Activated T-helper 1 cell treated with Interleukin-2 at 50 U/mL for 16 hours (primary cell): ENCODE measurements around the gene ASB2.
A peak's percentile ranks its signal among the peaks of the same experiment; 100 is the strongest.

Source experiments
- DNase-seq: peaks from one replicate; pipeline ENCODE4 v3.0.0-alpha.2; 2020; ENCODE audit warnings: low read depth

Gene ASB2, protein sequence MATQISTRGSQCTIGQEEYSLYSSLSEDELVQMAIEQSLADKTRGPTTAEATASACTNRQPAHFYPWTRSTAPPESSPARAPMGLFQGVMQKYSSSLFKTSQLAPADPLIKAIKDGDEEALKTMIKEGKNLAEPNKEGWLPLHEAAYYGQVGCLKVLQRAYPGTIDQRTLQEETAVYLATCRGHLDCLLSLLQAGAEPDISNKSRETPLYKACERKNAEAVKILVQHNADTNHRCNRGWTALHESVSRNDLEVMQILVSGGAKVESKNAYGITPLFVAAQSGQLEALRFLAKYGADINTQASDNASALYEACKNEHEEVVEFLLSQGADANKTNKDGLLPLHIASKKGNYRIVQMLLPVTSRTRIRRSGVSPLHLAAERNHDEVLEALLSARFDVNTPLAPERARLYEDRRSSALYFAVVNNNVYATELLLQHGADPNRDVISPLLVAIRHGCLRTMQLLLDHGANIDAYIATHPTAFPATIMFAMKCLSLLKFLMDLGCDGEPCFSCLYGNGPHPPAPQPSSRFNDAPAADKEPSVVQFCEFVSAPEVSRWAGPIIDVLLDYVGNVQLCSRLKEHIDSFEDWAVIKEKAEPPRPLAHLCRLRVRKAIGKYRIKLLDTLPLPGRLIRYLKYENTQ

DNA sequence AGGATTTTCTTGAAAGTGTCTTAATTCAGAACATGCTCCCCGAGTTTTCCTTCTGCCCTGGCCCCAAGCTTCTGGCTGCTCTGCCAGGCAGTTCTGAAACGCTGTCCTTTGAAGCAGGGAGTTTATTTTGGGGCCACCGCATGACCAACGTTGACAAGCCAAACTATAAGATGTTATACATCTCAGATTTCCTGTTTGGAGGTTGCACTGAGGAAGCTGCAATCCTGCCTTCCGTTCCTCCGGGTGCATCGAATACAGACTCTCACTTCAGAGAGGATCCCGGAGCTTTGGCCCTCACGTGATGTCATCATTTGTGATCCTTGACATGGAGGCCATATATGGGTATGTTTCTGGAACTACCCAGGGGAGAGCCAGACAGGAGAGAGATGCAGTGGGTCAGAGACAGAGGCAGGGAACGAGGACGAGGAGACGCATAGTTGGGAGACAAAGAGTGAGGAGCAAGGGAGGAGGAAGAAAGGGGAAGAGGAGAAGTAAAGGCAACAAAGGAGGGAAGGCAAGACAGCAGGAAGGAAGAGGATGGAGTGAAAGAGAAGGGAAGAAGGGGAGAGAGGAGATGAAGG is at the start of gene ASB2:
Gene ASB2, minus strand, starts transcription at position 94 of the 581 bp plus-strand sequence. CDS start 12,031 bp downstream, outside the sequence.
- no peak for DNase-seq

DNA sequence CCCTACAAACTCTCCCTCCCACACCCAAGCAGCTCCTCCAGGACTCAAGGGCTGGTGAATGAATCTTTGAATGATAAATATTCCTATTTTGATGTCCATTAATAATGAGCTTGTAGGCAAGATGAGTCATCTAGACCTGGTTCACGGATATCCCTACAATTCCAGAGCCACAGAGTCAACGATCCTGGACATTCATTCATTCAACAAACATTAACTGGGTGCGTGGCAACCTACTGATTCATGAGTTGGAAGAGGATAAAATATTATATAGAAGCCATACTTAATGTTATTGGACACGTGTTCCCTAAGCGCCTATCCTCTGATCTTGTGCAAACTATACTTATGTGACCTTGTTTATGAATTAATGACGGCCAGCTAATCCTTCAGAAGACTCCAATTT is 49.4 kb upstream of the ASB2 start:
- no peak for DNase-seq

DNA sequence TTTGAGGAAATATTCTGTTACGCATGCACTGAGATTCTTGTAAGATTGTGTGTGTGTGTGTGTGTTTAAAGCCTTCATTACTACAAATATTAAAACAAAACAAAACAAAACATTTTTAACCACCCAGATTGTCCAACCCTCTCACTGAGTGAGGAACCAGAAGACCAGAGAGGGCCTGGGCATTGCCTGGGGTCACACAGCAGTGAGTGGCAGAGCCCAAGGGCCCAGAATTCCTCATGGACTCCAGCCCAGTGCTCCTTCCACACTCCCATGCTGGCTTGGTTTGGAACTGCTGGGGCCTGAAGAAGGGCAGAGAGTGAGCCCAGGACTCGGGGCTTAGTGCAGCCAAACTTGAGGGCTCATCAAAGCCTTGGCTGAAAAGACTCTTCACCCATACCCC is 48.2 kb upstream of the ASB2 start:
- DNase-seq, result no peak

DNA sequence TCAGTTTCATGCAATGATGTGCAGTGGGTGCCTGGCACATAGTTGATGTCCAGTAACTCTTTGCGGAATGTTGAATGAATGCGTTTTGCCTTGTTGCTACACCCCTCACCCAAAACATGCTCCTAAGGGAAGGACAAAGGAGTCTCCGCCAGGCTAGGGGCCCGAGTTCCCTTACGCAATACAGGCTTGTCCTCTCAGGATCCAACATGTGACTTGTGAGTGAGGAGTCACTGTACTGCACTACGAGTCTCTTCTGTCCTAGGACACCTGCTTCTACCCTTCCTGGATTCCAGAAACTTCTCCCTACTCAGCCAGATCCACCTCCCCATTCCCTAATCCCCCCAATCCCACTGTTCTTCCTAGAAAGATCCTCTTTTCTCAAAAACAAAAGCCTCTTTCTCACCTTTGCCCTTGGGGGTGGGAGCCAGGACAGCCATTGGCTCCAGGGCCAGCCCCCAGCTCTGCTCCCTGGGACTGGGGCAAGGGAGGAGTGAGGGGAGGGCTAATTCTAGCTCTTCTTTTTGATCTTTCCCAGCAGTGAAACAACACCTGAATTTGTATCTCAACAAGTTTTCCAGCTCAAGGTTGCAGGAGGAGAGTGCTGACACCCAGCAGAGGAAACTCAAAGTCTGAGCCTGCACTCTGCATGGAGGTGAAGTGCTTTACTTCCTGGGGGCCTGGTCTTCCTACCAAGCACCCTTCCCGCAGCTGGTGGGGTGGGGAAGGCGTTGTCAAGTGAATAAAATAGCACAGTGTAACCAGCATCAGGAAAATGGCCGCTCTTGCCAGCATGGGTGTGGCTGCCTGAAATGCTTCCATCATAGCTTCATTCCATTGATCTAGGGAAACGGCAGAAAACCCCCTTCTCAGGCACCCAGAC is 46.4 kb upstream of the ASB2 start:
- no peak for DNase-seq

DNA sequence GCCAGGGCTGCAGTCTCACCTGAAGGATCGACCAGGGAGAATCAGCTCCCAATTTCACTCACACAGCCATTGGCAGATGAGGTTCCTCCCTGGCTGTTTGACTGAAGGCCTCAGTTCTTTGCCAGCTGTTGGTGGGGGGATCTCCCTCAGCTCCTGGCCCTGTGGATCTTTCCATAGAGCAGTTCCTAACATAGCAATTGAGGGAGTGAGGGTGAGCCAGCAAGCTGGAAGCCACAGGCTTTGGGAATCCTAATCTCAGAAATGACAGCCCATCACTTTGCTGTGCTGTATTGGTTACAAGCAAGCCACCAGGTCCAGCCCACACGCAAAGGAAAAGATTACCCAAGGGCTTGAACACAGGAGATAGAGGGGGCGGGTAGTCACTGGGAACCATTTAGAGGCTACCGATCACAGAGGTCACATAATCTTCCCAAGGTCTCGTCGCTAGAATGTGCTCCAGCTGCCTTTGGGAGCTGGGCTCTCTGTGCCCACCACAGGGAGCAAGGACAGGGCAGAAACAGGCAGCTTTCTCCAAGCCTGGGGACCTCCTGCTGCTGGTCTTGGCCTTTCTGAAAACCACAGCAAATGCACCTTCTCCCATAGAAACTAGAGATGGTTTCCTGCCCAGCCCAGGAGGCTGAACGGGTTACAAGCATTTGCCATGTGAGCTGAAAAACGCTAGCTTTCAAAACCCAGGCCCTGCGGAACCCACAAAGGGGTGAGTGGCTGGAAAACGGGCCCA is 45.2 kb upstream of the ASB2 start:
- no peak for DNase-seq

DNA sequence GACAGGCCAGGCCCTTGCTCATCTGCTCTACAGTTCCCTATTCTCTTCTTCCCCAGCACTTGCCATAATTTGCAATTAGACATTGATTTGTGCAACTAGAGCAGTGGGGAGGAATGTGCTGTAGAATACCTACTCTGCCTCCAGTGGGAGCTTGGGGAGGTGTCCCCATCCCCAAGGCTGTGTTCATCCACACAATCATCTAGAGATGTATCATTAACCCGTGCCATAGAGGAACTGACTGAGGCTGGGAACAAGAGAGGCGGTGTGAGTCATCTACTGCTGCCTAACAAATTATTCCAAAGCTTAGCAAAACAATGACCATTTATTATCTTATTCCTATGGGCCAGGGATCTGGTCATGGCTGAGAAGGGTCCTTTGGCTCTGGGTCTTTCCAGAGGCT is 44.6 kb upstream of the ASB2 start:
- no peak for DNase-seq

DNA sequence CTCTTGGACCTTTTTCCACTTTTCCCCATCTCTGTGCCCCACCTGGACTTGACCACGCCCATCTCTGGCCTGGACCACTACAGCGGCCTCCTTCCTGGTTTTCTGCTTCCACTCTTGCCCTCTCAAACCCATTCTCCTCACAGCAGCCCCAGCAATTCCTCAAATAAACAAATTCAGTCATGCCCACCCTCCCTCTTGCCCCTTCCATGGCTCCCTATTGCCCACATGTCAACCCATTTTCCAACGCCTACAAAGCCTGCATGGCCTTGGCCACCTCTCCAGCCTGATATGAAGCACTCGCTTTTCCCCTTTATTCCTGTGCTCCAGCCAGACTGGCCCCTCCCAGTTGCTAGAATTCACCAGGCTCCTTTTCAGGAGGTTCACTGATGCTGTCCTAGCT is 43.9 kb upstream of the ASB2 start:
- DNase-seq, result no peak

DNA sequence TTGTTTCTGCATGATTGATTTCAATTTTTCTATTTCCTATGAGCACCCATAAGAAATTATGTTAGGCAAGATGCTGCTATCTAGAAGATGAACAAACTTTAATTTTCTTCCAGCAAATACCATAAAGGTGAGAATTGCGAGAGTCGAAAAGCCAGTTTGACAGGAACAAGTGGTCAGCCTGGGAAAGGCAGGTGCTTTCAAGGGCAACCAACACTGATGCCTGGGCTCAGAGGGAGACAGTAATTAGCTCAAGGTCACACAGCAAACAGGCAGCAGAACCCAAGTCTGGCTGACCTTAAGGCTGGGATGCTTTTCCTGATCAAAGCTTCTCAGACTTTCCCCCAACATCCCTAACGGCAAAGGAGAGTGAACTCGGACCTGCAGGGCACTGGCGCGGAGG is 43.0 kb upstream of the ASB2 start:
- DNase-seq, result no peak

DNA sequence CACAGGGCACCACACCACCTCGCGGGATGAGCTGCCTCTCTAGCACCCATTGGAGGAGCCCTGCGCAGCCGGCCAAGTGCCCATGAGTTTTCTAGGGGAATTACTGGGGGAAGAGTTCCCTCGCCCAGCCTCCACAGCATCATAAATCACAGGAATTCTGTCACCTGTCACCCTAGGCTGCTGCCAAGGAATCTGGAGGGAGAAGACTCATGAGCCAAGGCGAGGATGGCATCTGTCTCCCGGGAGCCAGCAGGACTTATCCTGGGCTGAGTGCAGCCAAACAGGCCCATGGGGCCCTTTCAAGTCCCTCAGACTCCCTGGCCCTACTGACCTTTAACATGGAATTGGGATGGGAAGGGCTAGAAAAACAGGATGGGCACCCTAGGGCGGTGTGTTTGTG is 41.9 kb upstream of the ASB2 start:
- no peak for DNase-seq

DNA sequence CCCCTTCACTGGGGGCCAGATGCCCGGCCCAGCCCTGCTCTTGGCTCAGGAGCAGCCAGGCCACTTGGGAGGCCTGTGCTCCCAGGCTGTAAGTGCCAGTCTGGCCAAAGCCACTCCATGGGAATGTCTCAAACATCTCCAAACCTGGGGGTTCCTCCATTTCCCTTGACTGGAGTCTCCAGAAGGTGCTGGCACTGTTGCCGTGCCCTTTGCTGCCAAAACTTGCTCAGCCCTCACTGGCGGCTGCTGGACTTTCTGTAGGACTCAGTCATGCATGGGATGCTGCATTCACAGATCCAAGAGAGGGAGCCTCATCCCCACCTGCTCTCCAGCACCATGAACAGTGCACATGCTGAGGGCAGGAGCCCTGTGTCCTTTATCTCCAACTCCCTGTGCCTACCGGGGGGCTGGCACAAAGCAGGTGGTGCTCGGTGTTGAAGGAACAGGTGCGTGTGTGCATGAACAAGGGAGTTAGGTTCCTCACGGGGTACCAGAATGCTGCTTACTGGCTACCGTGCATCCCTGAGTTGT is 40.1 kb upstream of the ASB2 start:
- DNase-seq, result no peak

DNA sequence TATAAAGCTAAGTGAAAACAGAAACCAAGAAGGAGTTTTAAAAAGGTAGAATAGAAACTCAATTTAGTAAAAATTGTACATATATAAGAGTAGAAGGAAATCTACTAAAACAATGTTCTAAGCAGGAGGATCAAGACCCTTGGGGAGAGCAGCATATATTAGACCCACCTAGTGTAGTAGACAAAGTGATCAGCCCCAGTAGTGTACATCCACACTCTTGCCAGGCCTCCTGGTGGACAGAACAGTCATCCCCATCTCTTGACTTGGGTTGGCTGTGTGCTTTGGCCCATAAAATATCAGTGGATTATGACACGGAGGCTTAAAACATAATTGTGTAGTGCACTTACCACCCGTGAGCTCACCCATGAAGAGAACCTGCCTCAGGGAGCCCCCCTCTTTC is 38.9 kb upstream of the ASB2 start:
- DNase-seq, result no peak

DNA sequence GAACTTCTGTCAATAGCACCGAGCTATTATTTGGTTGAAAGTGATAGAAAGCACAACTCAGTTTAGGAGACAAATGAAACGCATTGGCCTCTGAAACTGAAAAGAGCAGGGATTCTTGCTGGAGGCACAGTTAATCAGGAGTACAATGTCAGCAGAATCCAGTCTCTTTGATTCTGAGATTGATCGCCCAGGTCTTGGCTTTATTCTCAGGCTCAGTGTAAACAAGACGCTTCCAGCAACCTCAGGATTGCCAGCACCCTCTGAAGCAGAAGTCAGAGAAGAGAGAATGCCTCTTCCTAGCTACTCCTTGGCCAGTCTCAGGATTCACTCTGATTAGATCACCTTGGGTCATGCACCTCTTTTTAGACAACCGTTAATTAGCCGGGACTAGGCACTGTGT is 38.0 kb upstream of the ASB2 start:
- no peak for DNase-seq

DNA sequence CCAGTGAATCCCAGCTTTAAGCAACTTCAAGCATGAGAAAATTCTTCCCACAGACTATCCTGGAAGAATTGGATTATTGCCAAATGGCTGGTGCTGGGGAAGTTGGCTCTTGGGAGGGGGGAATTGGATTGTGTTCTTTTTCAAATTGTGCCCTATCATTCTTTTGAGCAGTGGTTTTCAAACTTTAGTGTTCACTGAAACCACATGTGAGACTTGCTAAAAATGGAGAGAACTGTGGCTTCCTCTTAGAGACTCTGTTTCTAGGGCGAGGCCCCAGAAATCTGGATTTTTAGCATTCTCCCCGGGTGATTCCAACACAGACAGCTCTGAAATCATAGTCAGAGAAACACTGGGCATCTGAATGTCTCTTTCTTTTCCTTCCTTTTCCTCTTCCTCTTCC is 35.4 kb upstream of the ASB2 start:
- no peak for DNase-seq

DNA sequence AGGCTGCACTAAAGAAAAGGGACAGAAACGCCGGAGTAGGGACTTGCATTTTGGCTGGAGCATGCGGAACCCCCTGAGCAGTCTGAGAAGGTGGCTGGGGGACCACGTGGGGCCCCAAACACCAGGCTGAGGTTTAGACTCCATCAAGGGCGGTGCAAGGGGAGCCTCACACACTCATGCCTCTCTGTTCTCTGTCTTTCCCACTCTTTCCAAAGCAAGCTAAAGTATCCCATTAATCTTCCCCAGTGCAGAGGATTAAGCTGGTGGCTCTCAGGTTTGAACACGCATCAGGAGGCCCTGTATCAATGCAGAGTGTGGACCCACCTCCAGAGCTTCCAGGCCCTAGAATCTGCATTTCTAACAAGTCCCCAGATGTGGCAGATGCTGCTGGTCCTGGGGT is 34.3 kb upstream of the ASB2 start:
- no peak for DNase-seq

DNA sequence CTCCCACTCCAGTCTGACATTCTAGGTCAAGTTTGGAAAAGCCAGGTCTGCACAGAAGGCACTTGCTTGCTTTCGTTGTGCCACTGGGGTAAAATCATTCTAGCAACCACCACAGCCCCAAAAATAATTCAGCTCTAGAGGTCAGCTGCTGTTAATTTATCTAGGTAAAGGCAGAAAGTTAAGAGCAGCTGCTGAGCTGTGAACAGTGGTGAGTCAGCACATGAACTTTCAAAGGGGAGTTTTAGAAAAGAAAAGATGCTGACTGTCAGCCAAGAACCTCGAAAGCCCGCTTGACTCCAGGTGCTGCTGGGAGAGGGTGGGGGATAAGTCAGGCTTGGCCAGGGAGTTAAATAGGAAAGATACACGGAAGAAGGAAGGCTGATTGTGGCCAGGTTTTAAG is 33.4 kb upstream of the ASB2 start:
- no peak for DNase-seq

DNA sequence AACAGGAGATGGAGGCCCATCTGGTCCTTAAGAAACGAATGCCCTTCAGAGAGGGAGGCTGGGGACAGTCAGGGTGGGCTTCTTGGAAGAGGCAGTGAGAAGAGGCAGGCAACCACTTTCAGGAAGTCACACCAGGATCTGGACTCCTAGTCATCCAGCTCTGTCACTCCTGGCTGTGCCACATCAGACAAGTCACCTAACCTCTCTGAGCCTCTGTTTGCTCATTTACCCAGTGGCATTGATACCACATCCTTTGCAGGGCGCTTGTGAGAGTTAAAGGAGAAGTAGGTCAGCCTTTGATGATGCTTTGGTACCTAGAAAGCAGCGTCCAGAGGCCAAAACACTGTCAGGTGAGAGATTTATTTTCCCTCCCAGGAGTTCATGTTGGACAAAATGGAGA is 31.9 kb upstream of the ASB2 start:
- no peak for DNase-seq

DNA sequence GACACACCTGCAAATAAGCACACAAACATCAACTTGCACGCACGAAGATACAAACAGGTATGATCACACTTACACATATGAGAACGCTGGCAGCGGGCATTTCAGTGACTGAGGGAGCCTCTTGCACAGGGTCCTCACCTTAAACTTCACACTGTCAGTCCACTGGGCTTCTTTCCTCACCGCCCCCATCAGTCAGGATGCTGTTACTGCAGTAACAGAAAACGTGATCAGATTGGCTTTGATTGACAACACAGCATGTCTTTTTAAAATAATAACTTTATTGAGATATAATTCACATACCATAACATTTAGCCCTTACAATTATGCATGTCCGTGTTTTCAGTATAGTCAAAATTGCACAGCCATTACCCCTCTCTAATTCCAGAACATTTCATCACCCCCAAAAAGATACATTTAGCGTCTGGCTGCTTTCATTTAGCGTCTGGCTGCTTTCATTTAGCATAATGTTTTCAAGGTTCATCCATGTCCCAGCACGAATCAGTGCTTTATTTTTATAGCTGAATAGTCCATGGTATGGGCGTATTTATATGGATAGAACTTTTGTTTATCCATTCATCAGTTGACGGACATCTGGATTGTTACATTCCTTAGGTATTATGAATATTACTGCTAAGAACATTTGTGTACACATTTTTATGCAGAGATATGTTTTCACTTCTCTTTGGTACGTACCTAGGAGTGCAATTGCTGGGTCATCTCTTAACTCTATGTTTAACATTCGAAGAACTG is 29.1 kb upstream of the ASB2 start:
- no peak for DNase-seq

DNA sequence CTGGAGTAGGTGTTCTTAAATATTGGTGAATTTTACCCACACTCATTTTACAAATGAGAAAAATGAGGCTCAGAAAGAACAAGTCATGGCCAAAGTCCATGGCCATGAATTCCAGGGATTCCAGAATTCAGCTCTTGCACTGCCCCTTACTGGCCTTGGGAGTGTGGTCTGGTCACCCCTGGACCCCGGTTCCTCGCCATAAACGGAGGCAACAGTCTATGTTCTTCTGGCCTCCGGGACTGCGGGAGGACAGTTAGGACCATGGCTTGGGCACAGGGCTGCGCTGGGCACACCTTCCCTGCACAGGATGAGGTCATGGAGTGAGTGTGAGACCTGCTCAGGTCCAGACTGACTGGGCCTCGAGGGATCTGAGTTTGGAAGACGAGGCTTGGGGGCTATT is 27.6 kb upstream of the ASB2 start:
- DNase-seq, result no peak

DNA sequence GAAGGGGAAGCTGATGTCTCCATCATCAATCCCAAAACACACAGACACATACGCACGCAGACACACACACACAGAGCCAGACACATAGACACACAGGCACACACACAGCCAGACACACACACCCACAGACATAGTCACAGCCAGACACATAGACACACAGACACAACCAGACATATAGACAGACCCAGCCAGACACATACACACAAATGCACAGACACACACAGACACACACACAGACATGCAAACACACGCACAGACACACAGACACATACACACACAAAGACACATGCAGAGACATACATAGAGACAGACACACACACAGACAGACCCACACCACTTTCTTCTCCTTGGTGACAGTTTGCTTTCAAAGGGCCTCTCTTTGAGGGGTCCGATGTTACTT is 27.0 kb upstream of the ASB2 start:
- no peak for DNase-seq

DNA sequence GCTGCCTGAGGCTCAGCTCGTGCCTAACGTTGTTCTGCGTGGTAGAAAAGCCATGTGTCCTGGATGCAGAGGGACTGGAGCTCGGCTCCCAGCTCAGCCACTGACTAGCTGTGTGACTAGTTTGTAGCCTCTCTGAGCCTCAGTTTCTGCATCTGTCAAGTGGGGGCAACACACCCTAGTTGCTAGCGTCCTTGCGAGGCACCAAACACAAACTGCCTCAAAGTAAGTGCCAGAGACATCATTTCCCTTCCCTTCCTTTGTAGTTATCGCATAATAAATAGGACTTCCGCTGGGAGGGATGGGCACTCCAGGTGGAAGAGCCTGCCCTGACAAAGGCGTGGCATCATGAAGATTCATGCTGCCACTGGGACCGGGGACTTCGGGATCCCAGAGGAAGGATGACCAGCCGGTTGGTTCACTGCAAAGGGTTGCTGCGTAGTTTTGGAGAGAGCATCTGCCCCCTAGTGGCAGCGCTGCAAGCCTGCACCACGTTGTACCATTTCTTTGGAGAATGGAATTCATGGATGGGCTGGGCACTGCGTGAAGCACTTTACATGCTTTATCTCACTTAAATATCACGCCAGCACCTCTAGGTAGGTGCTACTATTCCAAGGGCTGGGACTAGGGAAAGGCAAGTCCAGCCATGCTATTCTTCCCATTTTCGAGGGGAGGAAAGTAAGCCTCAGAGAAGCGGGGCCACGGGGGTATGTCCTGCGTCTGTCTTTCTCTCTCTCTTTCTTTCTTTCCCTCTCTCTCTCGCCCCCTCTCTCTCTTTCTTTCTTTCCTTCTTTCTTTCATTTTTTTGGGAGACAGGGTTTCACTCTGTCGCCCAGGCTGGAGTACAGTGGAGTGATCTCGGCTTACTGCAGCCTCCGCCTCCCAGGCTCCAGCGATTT is 25.4 kb upstream of the ASB2 start:
- peak; percentile 45 for DNase-seq
